ENCODE results near the gene PRSS48. TPM values are rescaled to one million over a fixed set of nuclear protein-coding genes. Genes with fewer than 3 reads are reported as not detected.

Gene PRSS48
- total RNA-seq, 1 experiment from 2014 or later, result not detected

GRCh38 chr4:151304226-151304625, 27.3 kb downstream of the PRSS48 start:
- RAD21 ChIA-PET (ENCODE audit: low non-redundant PET in 1 of 2, low total read pairs in 2 of 2, uncharacterized antibody in 2 of 2, unreplicated experiment in 2 of 2), result no interaction called here
- no peak for DNase-seq (ENCODE audit: low read depth, low spot score)
- H3K9ac ChIP-seq (ENCODE audit: low read length), result no peak overlapping the region
- H3K9me3 ChIP-seq (ENCODE audit: control insufficient read depth in 1 of 2, insufficient read depth in 1 of 2, low read depth in 1 of 2, low read length in 2 of 2), result no peaks in the 10 kb centered on the region
- H3K79me2 ChIP-seq (ENCODE audit: insufficient read depth, low read length), result peaks cover 73% of the 10 kb centered on the region
- no peaks in the 10 kb centered on the region for H3K27me3 ChIP-seq (ENCODE audit: insufficient read depth, low read length)
- no peak for TF ChIP-seq FOSL1 (IDR thresholded peaks at IDR 0.05; ENCODE audit: low read depth)
- TF ChIP-seq ZNF274 (IDR thresholded peaks at IDR 0.05; ENCODE audit: low read depth, low read length), result no peak
- TF ChIP-seq ZFX (IDR thresholded peaks at IDR 0.05), result no peak
- no peak for TF ChIP-seq RAD21 (IDR thresholded peaks at IDR 0.05; ENCODE audit: low read depth)
- no peak for TF ChIP-seq CEBPB (IDR thresholded peaks at IDR 0.05; ENCODE audit: low read depth)
- no peak for TF ChIP-seq SRF (IDR thresholded peaks at IDR 0.05; ENCODE audit: low read depth)
- TF ChIP-seq JUND (IDR thresholded peaks at IDR 0.05), result no peak
- no peak overlapping the region for H3K27ac ChIP-seq (ENCODE audit: low read depth, low read length)
- no peaks in the 10 kb centered on the region for H3K36me3 ChIP-seq (ENCODE audit: control insufficient read depth in 1 of 2, insufficient read depth in 2 of 2, low read length in 2 of 2)
- H3K4me2 ChIP-seq (ENCODE audit: low read length), result no peak overlapping the region
- 0 out of 2 replicates have a peak, but pooled peaks cover 3% of the 10 kb centered on the region for H4K20me1 ChIP-seq (ENCODE audit: insufficient read depth)
- CTCF ChIA-PET, result interaction anchor here (2.2 kb wide), 1 partner anchor 28 kb away, joined by 8 read pairs; the partner anchor contains the start of gene PRSS48
- H3K4me1 ChIP-seq (ENCODE audit: control insufficient read depth in 1 of 2, insufficient read depth in 2 of 2, low read length in 2 of 2), result peaks cover 3 to 13% of the 10 kb centered on the region in 2 experiments; a peak in 3 of 4 replicates
- intact Hi-C loops (cut with micrococcal nuclease), result no loop called here
- peak; percentile 25; the same call in 1 of the 2 replicates for ATAC-seq
- H3K9me2 ChIP-seq (ENCODE audit: insufficient read depth), result no peaks in the 10 kb centered on the region
- H2AFZ ChIP-seq (ENCODE audit: low read depth, low read length, poor library complexity, severe bottlenecking), result no peak overlapping the region
- POLR2A ChIA-PET, result interaction anchor here (0.9 to 1.4 kb wide), 2 partner anchors 9 to 19 kb away, joined by 3 to 4 read pairs; no protein-coding TSS in a partner anchor
- no peak overlapping the region for H3K4me3 ChIP-seq (replicated peaks in 1 of 2; ENCODE audit: low read depth in 1 of 2, low read length in 2 of 2)
- no TSS peak for BruUV-seq (replicated peaks)

- Histone ChIP-seq H3K4me1 (ENCODE audit: control insufficient read depth in 1 of 2, insufficient read depth in 2 of 2, low read length in 2 of 2) (peaks cover 3 to 13% of the 10 kb centered on the region in 2 experiments; a peak in 3 of 4 replicates), H3K9me3 (ENCODE audit: control insufficient read depth in 1 of 2, insufficient read depth in 1 of 2, low read depth in 1 of 2, low read length in 2 of 2) (no peaks in the 10 kb centered on the region), H3K36me3 (ENCODE audit: control insufficient read depth in 1 of 2, insufficient read depth in 2 of 2, low read length in 2 of 2) (no peaks in the 10 kb centered on the region), H3K79me2 (ENCODE audit: insufficient read depth, low read length) (peaks cover 79% of the 10 kb centered on the region), H3K4me2 (ENCODE audit: low read length) (no peak overlapping the region; the same call in 1 of the 2 replicates), H4K20me1 (ENCODE audit: insufficient read depth) (0 out of 2 replicates have a peak, but pooled peaks cover 3% of the 10 kb centered on the region), H2AFZ (ENCODE audit: low read depth, low read length, poor library complexity, severe bottlenecking) (no peak overlapping the region), H3K4me3 (replicated peaks in 1 of 2; ENCODE audit: low read depth in 1 of 2, low read length in 2 of 2) (no peak overlapping the region), H3K9me2 (ENCODE audit: insufficient read depth) (no peaks in the 10 kb centered on the region), H3K9ac (ENCODE audit: low read length) (no peak overlapping the region), H3K27me3 (ENCODE audit: insufficient read depth, low read length) (no peaks in the 10 kb centered on the region), H3K27ac (ENCODE audit: low read depth, low read length) (no peak overlapping the region)
- ChIA-PET CTCF (interaction anchor here (1.0 to 2.2 kb wide), 2 partner anchors 20 to 28 kb away, joined by 3 to 8 read pairs; partner anchors contain the start of genes PRSS48 and SH3D19), RAD21 (ENCODE audit: low non-redundant PET in 1 of 2, low total read pairs in 2 of 2, uncharacterized antibody in 2 of 2, unreplicated experiment in 2 of 2) (no interaction called here), POLR2A (interaction anchor here (0.9 to 1.4 kb wide), 2 partner anchors 9 to 19 kb away, joined by 3 to 4 read pairs; no protein-coding TSS in a partner anchor)
- intact Hi-C loops (cut with micrococcal nuclease), result no loop called here
- TF ChIP-seq POLR2A (IDR thresholded peaks at IDR 0.05; ENCODE audit: borderline replicate concordance, extremely low read depth, insufficient read depth, insufficient read length) (no peak), ZFX (IDR thresholded peaks at IDR 0.05) (no peak), FOSL1 (IDR thresholded peaks at IDR 0.05; ENCODE audit: low read depth) (no peak), SIN3A (IDR thresholded peaks at IDR 0.05; ENCODE audit: low read depth) (no peak), EZH2 (IDR thresholded peaks at IDR 0.05) (no peak), MAX (IDR thresholded peaks at IDR 0.05) (no peak), SRF (IDR thresholded peaks at IDR 0.05; ENCODE audit: low read depth) (no peak), ZBTB33 (IDR thresholded peaks at IDR 0.05; ENCODE audit: extremely low read depth, insufficient replicate concordance, low read length) (no peak), REST (IDR thresholded peaks at IDR 0.05; ENCODE audit: low read depth) (no peak), CBX3 (IDR thresholded peaks at IDR 0.05; ENCODE audit: low read depth) (no peak), EGR1 (IDR thresholded peaks at IDR 0.05; ENCODE audit: low read depth) (no peak)
- BruUV-seq (replicated peaks), result no TSS peak
- peak; percentile 80 for ATAC-seq
- DNase-seq (ENCODE audit: low read depth, low spot score), result no peak
These were observed 27.8 kb downstream of the PRSS48 start for GRCh38 chr4:151304755-151305154.
